Left colon (tissue), 2 donors: ENCODE data around the gene PRKAR1B. TPM values are rescaled to one million over a fixed set of nuclear protein-coding genes. Genes with fewer than 3 reads are reported as not detected.
A peak's percentile ranks its signal among the peaks of the same experiment; 100 is the strongest.

Source experiments
- ATAC-seq: fragments of 200-7000 bp; cut with Tn5 transposase; one replicate; pipeline ENCODE4 v1.9.1; 2020; ENCODE audit warnings: mild to moderate bottlenecking, moderate library complexity
- DNase-seq, 2 donors: peaks; one replicate each; pipeline ENCODE4 v3.0.0-alpha.2; 2020
- intact Hi-C, 2 donors: fragments of 100-400 bp; cut with DNase I in 1 of 2; cut with micrococcal nuclease in 1 of 2; formaldehyde crosslinking; loops; one replicate each; pipeline versions ENCODE4 v1.11.2 to v1.14.0; 2022; cut with DNase I, micrococcal nuclease
- total RNA-seq, 2 donors: library from RNA; stranded (reverse); fragmentation: NEBNext Ultra II Directional; extraction: Animal tissue kit (Norgen Biotek cat#: 25700); gene quantifications; one replicate each; pipeline ENCODE4 v1.2.1, GENCODE V29; 2021
- donor health status: DM: no; HTN: no; CAD: no.
- donor health status: DM: yes; HTN: yes; CAD: no.

The PRKAR1B gene
- total RNA-seq, 2 donors from 2014 or later, result 26.5 to 31.0 TPM

DNA sequence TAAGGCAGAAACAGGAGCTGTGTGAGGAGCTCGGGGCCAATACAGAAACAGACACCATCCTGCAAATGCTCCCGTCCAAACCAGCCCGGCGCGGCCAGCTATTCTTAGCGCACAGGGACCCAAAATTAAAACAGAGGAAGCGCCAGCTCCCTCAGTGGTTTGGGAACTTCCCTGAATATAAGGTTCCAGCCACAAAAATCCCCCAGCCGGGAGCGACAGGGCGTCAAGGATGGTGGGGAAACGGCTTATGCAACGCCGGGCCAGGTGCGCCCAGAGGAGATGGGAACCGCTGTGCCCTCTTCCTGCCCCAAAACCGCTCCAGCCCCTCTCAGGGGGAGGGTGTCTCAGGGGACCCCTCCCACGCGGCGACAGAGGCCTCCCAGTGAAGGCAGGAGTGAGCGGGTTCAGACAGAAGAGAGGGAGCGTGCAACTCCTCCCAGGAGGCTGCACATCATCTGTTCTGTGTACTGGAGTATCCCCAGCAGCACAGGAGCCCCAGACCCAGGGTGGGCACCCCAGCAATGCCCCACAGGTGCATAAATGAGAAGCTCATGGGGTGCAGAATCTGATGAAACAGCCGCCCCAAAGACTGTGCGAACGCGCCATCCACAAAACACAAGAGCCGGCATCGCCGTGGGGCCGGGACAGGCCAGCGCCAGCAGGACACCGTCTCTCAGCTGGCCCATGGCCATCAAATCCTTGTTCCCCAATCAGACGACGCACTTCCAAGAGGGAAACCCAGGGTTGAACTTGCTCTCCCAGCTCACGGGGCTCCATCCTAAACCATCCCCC lies 133.6 kb downstream of the PRKAR1B start:
- ATAC-seq (no peak), DNase-seq (no peak)
- intact Hi-C loops, result no loop called here

DNA sequence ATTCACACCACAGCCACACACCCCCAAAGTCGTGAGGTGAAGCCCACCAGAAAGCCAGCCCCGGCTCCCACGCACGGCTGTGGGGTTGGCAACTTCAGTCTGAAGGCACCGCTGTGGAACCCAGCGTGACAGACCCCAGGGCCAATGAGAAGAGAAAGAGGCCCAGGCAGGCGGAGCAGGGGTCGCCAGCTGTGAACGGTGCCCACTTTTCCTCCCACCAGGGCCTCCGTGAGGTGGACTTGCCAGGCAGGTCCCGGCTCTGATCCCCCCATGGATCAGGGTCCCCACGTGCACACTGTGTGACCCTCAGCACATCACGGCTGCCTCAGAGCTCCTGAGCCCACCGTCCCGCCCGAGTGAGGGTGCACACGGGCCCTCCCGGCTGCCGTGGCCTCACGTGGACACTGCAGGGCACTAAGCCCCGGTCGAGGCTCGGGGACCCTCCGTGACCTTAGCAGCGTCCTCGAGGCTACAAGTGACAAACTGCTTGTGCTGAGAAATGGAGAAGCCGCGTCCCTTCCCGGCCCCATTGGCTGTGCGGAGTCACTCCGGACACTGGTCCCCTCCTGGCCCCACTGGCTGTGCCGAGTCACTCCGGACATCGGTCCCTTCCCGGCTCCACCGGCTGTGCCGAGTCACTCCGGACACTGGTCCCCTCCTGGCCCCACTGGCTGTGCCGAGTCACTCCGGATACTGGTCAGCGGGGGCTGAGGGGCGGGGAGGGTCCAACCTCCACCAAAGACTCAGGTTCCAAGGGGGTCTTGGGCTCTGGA lies 135.0 kb downstream of the PRKAR1B start:
- no peak for ATAC-seq
- intact Hi-C loops, result no loop called here
- no peak for DNase-seq

DNA sequence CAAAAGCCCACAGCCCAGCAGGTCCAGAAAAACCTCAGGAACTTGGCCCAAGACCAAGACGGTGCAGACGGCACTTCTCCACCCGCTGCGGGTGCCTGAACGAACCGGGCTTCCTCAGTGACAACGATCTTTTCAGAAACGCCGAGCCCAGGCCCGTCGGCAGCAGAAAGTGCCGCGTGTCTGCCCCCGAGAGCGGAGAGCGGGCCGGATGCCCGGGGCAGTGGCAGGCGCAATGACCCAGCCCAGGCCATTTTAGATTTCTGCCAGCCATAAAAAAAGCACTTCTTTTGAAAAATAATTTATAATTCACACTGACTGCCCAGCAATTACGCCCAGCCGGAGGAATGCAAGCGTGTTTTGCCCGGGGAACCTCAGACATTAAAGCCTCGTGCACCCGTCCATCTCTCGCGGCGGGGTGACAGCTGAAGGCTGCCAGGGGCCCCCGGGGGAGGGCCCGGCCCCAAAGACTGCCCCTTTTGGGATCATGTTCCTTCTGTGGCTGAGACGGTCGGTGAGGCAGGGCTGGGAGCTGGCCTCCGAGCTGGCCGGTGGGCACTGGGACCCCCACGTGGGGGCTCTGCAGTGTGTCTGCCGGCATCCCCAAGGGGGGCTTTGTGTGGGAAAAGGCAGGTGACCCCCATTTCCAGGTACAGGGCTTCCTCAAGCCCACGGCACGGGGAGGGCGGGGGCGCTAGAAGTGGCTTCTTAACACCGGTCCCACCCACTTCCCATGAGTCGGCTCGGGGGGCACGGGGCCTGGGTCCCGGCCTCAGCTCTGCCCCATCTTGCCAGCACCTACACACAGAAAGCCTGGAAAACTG lies 136.1 kb downstream of the PRKAR1B start:
- no peak for ATAC-seq
- intact Hi-C loops, result no loop called here
- no peak for DNase-seq

DNA sequence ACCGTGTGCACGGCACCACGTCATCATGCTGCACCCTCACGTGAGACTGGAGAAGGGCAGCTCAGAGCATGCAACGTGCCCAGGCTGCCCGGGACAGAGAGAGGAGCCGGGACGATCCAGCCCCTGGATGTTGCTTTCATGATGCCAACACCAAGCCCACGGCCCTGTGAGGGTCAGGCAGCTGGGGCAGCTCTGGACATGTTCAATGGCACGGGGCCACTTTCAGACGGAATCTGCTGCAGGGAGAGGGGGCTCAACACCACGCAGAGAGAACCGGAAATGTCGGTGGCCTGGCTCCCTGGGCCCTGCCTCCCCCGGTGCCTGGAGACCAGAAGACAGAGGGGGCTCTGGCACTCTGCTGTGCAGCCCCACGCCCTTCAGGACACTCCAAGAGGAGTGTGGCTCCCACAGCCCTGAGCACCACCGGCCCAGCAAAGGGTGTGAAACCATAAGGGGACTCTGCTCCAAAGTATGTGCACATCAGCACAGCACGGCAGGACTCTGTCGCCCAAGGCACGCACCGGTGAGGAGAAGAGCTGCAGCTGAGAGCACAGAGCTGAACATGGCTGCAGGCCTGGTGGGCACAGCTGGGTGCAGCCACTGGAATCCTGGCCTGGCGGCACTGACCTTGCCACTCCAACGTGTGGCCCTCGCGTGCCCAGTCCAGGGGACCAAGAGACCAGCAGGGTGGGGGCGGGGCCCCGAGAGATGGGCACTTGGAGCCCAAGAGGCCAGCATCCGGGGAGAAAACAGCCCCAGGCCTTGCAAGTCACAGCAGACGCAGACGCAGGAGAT lies 137.1 kb downstream of the PRKAR1B start:
- DNase-seq (no peak), ATAC-seq (no peak)
- intact Hi-C loops, result no loop called here

DNA sequence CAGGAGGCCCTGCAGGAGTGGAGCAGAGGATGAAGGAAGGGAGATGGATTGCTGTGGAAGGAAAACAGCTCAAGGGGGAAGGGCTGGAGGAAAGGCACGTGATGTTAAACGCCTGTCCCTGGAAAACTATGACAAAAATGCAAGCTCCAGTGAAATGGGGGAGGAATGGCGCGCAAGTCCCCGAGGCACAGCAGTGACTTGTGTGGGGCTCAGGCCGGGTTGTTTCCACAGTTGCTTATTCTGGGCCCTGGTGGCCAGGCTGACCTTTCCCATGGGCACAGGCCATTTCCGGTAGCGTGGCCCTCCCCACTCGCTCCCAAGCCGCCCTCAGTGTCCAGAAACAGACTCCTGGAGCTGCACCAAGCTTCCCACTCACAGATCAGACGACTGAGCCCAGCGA lies 139.3 kb downstream of the PRKAR1B start:
- ATAC-seq (no peak), DNase-seq (no peak)
- intact Hi-C loops, result no loop called here

DNA sequence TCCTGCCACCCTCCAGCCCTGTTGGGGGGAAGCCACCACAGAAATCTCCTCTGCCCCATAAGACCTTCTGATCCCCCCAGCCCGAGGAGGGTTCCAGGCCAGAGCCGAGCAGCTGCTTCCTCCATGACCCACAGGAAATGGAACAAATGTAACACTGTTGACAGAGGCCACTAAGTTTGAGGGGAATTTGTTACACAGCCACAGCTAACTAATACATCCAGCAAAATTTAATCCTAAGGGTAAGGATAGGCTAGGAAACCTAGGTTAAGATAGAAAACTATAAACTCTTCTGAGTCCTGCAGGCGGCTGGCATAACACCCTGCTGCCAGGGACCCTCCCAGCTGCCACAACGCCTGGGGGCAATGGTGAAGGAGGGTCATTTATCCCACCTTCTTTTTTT lies 140.6 kb downstream of the PRKAR1B start:
- ATAC-seq (no peak), DNase-seq (no peak)
- intact Hi-C loops, result no loop called here

DNA sequence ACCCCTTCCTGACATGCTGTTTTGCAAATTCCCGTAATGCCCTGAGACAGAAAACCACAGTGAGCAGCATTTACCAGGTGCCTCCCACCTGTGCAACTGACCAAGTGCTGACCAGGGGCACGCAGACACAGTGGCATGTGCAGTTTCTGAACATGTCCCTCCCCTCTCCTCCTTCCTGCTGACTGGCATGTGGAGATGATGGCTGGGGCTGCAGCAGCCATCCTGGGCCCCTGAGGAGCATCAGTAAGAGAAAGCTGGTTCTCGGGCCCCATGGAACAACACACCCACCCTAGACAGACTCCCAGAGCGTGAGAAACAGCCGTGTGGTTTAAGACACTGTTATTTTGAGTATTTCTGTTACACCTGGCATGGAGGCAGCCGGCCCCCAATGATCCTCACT lies 141.2 kb downstream of the PRKAR1B start:
- intact Hi-C loops, result no loop called here
- DNase-seq, result no peak
- no peak for ATAC-seq

DNA sequence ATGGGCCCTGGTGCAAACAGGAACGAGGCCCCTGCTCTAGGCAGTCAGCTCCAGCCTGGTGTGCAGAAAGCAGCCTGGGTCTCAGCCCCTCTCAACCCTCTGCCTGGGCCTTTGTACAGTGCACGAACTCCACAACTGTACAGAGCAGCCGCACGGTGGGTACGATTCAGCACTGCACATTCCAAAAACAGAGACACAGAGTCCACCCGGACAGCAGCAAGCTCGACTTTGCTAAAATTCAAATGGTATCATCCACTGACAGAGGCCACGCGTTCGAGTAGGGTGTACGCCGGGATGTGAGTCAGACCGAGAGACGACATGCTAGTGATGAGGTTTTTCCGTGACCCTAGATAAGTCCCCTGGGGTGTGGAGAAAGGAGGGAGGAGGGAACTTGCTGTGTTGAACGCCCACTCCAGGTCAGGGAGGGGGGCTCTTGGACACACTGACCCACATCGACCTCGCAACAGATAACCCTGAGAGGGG lies 141.8 kb downstream of the PRKAR1B start:
- intact Hi-C loops, result no loop called here
- no peak for ATAC-seq
- no peak for DNase-seq

DNA sequence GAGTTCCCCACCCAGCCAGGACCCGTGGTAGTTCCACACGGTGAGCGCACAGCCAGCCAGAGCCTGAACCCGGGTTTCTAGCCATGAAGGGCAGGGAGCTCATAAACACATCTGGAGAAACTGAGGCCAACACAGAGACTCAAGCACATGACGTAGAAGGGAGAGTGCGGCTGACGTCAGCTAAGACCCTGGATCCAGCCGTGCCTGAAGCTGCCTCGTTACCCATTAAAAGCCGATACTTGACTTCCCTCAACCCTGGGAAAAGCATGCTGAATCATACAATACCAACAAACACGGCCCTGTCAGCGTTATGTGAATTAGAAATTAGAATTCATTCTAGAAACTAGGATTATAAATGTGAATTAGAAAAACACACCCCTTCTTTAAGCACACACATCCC lies 142.3 kb downstream of the PRKAR1B start:
- ATAC-seq, result no peak
- DNase-seq, result no peak
- intact Hi-C loops, result no loop called here

DNA sequence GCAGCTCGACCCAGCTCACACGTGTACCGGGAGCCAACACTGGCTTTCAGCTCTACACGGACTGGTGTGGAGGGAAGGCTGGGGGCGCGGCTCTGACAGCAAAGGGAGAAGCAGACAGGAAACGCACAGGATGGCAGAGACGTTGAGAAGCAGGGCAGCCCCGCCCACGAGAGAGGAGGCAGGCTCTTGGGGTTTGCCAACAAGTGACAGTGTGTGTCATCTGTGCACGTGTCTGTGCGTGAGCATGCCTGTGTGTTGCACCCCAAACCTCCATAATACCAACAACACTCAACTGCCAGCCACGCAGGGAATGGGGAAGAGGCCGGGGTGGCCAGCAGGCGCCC lies 143.0 kb downstream of the PRKAR1B start:
- peak; percentile 38 to 60 for DNase-seq
- ATAC-seq, result peak; percentile 18
- intact Hi-C loops, result no loop called here

DNA sequence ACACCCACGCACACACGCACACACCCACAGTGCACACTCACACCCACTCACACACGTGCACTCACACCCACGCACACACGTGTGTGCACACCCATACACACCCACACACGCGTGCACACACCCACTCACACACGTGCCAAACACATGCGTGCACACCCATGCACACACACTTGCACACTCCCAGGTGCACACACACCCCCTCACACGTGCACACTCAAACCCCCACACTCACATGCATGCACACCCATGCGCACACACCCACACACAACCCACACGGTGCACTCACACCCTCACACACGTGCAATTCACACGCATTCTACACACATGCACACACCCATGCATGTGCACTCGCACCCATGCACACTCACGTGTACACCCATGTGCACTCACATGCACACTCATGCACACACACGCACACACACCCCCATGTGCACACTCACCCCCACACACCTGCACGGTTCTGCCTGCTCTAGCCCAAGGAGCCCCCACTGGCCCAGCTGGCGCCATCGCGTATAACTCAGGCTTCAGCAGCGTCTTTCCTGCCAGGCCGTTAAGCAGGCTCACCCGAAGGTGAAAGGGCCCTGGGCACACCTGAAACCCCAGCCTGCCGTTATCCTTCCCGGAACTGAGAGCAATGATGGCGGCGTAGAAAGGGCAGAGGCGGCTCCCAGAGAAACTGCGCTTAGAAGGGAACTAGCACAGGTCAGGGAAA lies 143.5 kb downstream of the PRKAR1B start:
- no peak for ATAC-seq
- DNase-seq, result no peak
- intact Hi-C loops, result no loop called here

DNA sequence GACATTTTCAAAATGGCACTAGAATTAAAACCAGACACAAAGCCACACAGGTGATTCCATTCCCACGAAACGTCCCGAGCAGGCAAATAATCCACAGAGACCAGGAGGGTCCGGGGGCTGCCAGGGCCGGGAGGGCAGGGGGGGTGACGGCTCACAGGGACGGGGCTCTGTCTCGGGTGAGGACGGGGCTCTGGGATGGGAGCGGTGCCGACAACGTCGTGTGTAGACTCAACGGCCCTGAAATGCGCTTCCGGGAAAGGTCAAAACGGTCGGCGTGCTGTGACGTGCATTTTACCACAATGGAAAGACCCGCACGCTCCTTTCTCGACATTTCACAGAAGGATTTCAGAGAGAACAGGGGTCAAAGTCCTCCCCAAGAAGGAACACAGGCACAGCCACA lies 144.2 kb downstream of the PRKAR1B start:
- DNase-seq (no peak), ATAC-seq (no peak)
- intact Hi-C loops, result no loop called here

DNA sequence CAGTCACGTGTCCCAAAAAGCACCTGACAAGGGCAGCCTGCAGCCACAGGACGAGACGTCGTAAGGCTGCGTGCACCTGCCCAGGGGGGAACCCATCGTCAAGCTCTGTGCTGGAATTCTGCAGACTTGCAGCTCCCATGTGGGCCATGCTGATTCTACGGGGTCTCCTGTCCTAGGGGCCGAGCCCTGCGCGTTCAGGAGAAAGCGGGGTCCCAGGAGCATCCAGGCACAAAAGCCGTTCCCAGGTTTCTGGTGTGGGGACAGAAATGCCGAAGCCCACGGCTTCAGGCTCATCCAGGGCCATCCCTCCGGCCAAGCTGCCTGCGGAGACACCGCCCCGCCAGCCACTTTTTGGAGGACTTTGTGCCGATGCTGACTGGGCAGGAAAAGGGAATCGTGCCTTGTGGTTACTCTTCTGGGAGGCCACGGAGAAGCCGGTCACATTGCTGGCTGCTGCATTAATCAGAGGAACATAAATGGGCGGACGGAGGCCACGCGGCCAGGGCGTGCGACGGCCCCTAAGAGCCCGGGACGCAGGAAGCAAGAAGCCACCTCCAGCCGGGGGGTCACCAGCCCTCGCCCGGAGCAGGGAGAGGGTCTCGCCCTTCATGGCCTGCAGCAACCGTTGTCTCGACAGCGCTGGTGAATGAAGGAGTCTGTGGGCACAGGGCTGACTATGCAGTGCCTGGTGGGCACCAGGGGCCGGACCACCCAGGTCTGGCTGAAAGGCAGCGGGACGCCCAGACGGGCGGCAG lies 144.8 kb downstream of the PRKAR1B start:
- no peak for DNase-seq
- ATAC-seq, result no peak
- intact Hi-C loops, result no loop called here

DNA sequence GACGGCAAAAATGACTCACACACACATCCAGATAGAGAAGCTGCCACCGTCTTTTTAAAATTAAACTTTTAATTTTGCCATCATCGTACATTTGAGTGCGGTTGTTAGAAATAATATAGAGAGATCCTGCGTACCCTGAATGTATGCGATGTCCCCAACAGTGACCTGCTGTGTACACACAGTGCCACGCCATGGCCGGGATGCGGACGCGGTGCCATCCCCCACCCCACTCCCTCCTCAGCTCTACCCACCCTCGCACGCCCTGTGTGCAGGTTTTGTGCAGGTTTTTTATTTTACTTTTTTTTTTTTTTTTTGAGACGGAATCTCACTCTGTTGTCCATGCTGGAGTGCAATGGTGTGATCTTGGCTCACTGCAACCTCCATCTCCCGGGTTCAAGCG lies 148.7 kb downstream of the PRKAR1B start:
- intact Hi-C loops, result no loop called here
- no peak for ATAC-seq
- no peak for DNase-seq

DNA sequence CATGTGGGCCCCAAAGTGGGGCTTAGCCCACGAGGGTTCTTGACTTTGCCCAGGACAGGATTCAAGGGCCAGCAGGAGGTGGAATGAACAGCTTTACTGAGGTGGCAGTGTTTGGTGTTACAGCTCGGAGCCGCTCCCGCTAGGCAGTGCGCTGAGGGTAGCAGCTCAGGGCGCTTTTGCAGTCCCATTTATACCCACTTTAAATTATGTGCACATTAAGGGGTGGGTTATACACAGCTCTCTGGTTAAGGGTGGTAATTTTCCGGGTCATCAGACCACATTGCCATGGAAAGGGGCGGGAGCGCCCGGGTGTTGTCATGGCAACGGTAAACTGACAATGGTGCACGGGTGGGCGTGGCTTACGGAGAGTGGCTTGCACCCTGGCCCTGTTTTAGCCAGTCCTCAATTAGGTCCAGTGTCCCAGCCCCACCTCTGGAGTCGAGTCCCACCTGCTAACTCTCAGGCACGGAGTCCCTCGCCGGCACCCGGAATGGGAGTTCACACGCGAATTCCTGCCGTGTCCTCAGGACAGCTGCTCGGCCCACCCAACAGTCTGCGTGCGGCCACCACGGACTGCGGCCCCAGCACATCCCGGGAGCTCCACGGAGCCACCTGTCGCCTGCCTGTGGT lies 149.2 kb downstream of the PRKAR1B start:
- ATAC-seq, result no peak
- no peak for DNase-seq
- intact Hi-C loops, result no loop called here

DNA sequence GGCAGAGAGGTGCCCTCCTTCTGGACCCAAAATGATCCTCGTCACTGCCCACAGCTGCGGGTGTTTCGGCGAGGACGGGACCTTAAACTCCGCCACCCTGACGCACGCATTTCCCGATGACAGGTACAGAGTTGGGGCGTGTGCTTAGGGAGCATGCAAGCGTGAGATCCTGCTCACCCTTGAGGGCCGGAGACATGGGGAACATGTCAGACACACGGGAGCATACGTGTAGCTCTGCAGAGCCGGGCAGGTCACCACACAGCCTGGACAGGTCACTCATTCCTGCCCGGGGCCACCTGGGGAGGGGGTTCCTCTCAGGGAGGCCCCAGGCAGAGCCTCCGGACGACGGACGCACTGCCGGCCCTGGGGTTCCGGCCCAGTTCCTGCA lies 149.8 kb downstream of the PRKAR1B start:
- ATAC-seq (no peak), DNase-seq (no peak)
- intact Hi-C loops, result no loop called here
